Ramos (cell line): ENCODE data around the gene FNDC5.

ENCODE experiments used
- in situ Hi-C: fragments of 300-500 bp; cut with MboI; formaldehyde crosslinking; loops from one replicate; pipeline ENCODE4 v1.14.3; 2022; ENCODE audit warnings: low sequenced_read_pairs; ENCODE audit not compliant: unreplicated experiment

The FNDC5 gene

GRCh38 chr1:32886004-32886827 is 15.5 kb upstream of the FNDC5 start, which contains the start of gene HPCA:
HPCA (plus strand) TSS chr1:32886491; CDS start chr1:32888899, 2,408 bp downstream.
- in situ Hi-C loops = no loop called here

DNA sequence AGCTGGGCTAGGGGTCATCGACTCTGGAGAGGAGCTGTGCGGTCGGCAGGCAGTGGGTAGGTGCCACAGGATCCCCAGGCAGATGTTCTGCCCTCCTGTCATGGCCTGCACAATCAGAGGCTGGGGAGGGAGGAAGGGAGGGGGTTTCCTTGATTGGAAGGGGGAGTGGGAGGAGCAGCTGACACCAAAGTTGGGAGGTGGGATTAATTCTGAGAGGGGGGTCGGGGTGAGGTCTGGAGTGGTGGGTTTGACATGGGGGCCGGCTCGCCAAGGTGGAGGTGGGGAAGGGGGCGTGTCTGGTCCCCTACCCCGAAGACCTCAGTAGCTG is 14.9 kb upstream of the FNDC5 start:
- in situ Hi-C loops = no loop called here

DNA sequence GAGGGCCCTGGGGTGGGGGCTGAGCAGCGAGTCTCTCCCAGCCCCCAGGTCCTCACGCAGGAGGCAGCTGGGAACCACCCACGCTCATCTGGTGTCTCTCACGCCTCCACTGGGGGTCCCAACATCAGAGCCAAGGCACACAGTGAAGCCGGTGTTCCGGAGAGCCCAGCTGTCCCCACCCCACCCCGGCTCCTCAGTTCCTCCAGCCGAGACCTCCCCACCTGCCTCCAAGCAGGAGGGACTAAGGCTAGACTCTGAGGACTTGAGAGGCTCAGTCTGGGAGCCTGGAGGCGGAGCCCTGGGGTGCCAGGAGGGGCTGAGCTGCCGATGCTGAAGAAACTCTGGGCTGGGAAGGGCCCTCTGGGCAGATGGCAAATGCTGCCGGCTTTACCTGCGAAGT is 14.0 kb upstream of the FNDC5 start:
- in situ Hi-C loops = no loop called here

DNA sequence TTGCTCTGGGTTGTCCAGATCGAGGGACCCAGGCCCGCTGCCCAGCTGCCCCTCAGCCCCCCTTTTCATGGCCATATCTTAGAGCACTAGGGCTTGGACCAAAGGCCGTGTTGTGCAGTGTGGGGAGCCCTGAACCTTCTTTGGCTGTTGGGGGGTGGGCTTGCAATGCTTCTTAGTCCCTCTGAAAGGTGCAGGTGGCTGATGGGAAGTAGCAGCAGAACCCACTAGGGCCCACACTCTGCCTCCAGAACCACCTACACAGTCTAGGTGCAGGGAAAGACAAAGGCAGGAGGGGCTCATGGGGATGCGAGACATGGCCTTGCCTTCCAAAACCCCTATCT is 13.3 kb upstream of the FNDC5 start:
- in situ Hi-C loops = no loop called here

DNA sequence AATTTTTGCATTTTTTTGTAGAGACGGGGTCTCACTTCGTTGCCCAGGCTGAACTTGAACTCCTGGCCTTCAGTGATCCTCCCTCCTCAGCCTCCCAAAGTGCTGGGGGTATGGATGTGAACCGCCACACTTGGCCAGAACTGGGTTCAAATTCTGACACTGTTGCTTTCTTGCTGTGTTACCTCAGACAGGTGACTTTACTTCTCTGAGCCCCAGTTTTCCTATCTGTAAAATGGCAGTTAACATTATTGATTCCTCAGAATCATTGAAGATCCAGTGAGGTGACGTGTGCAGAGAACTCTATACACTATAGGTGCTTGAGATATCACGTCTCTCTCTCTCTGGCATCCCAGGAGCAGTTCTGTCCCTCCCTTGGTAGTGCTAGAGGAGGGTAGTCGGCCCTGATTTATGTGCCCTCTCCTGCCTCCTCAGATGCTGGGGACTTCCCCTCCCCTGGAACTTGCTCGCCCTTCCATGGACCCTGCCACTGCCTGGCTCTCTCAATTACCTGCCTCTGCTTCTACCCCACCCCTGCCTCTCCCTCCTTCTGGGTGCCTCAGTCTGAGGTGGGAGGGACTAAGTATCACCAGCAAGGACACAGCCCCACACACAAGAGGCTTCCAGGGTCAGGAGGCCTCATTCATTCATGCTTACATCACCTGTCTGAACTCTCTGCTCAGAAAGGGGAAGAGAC is 12.8 kb upstream of the FNDC5 start:
- in situ Hi-C loops = no loop called here

- in situ Hi-C loops = no loop called here
Observed at GRCh38 chr1:32881871-32882850, 11.4 kb upstream of the FNDC5 start.

GRCh38 chr1:32881291-32881690 is 10.6 kb upstream of the FNDC5 start:
- in situ Hi-C loops = no loop called here

GRCh38 chr1:32878637-32879041 is 7.9 kb upstream of the FNDC5 start:
- in situ Hi-C loops = loop anchor here (10.0 kb wide), 1 partner anchor 206 kb away; the partner anchor contains the start of gene AZIN2

DNA sequence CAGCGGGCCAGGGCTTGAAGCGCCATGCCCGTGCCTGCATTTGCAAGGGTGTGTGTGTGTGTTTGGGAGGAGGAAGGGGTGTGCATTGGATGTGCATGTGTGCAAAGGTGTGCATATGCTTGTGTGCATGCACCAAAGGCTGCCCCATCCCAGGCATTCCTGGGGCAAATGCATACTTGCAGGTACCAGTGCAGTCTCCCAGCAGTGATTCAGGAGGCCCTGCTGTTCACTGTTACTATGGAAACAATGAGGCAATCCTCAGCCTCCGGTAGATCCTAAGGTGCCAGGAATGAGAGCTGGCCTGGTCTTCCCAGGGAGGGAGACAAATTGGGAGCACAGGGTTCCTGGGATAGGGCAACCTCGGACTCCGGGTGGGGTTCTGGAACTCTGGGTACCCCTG is 7.5 kb upstream of the FNDC5 start:
- in situ Hi-C loops = loop anchor here (10.0 kb wide), 1 partner anchor 207 kb away; the partner anchor contains the start of gene AZIN2

DNA sequence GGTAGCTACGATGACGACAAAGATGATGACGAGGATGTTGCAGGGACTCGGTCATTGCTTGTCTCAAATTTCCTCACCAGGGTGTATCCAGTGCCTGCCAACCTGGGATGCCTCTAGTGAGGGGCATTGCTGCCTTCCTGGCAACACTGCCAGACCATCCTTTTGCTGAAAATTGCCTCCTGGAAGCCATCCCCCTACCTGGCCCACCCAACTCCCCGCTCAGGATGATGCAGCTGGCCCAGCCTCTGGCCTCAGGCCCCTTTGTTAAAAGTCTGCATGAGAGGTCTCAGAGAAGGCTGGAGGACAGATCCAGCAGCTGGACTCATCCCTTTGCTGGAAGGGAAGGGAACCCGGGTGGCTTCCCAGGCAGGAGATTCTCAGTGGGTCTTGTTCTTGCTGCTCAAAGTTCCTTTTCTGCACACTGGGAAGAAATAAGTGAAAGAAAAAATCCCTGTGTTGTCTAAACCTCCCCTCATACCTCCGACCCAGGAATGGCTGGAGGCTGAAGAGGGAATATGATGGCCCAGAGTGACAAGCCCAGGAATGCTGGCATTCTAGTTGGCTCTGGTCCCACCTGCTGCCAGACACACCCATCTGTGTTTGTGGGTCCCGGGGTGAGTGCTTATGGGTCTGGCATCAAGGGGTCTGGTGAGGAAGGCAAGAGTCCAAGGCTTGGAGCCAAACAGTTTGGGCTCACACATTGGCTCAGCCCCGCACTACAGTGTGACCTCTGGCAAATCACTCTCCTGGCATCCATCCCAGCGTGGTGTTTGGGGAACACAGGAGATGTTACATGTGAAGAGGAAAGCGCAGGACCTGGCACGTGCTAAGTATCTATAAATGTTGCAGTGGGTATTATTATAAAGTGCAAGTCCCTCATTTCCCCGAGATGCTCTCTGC is 6.7 kb upstream of the FNDC5 start:
- in situ Hi-C loops = loop anchor here (10.0 kb wide), 1 partner anchor 207 kb away; the partner anchor contains the start of gene AZIN2

DNA sequence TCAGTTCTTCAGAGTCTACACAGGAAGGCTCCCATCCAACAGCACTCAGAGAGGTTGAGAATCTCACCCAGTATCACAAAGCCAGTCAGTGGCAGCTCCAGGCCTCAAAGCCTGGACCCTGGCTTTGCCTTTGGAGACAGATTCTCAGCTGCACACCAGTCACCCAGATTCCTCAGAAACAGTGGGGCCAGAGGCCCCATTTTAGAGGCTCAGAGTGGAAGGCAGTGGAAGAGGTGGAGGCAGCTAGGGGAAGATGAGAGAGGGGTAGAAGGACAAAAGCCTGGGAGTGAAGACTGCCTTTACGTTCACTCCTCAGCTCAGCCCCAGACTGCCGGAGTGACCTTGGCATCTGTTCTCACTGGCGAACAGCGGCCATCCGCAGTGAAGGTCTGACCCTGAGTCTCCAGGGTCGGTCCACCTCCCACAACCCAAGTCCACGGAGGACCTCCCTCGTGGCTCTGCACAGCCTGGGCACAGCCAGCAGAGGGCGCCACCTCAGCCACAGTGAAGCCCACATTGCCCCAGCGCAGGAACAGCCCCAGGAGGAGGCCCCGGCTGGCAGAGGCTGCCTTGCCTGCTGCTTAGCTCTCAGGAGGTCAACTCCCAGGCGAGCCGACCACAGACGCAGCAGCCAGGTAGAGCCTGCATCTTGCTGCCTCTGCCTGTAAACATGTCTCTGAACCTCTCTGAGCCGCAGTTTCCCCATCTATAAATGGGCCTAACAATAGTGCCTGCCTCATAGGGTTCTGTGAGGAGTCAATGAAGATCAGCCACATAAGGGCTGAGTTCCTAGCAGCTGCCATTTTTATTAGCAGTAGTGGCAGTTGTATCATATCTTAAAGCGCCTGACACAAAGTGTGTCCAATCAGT is 5.9 kb upstream of the FNDC5 start:
- in situ Hi-C loops = loop anchor here (10.0 kb wide), 1 partner anchor 208 kb away; the partner anchor contains the start of gene AZIN2

- in situ Hi-C loops = loop anchor here (10.0 kb wide), 1 partner anchor 210 kb away; the partner anchor contains the start of gene AZIN2
Observed at GRCh38 chr1:32874860-32875752, 4.4 kb upstream of the FNDC5 start.

DNA sequence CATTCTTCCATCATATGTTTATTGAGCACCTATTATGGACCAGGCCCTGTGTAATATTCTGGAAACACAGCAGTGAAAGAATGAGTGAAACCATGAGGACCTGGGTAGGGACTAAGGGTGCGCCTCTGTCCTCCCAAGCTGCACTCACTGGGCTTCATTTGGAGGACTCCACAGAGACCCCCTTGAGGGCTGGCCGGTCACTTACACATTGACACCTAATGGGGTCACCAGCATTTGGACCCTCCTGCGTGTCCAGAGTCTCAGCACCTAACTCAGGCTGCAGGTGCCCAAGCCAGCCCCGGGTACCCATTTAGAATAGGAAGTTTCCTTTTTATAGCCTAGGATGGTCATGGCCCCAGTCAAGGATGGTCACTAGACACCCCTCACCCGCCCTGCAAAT is 2.8 kb upstream of the FNDC5 start:
- in situ Hi-C loops = loop anchor here (10.0 kb wide), 1 partner anchor 211 kb away; the partner anchor contains the start of gene AZIN2

DNA sequence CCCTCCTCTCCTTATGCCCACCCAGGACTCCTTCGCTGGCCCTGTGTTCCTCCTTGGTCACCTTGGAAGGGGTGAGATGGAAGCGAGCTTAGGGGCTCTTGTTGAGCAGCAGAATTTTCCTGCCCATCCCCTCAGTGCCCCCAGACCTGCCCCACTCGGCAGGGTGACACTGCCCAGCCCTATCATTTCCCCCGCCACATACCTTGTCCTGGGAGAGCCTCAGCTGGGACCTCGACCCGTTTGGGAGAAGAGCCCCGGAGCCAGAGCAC is 1.4 kb upstream of the FNDC5 start:
- in situ Hi-C loops = loop anchor here (10.0 kb wide), 1 partner anchor 213 kb away; the partner anchor contains the start of gene AZIN2

DNA sequence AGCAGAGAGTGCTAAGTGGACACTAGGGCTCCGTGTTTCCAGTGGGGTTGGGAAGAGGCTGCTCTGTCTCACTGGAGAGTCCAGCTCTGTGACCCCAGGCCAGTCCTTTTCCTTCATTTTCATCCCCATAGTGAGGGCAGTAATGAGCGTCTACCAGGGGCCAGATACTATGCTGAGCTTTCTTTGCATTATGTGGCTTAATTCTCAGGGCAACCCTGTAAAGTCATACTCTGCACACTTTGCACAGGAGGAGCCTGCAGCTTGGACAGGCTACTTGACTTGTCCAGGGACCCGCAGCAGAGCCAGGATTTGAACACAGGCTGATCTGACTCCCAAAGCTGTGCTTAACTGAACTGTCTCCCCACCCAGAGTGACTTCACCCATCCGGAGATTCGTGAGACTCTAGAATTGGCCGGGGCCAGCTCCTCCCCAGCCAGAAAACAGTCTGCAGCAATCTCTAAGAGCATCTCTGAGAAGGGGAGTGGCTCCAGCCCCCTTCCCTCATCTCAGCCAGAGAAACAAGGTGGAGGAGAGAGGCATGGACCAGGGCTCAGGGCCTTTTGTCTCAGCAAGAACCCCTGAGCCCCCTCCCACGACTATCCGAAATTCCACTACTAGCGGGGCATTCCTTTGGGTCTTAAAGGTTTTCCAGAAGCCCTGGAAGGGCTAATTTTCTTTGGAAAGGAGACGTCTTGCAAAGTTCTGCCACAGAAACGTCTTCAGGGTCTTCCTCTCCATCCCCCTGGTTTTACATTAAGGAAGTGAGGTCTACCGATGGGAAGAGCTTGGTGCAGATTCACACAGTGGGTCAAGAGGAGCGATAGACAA is 866 bp upstream of the FNDC5 start:
- in situ Hi-C loops = loop anchor here (10.0 kb wide), 1 partner anchor 213 kb away; the partner anchor contains the start of gene AZIN2

DNA sequence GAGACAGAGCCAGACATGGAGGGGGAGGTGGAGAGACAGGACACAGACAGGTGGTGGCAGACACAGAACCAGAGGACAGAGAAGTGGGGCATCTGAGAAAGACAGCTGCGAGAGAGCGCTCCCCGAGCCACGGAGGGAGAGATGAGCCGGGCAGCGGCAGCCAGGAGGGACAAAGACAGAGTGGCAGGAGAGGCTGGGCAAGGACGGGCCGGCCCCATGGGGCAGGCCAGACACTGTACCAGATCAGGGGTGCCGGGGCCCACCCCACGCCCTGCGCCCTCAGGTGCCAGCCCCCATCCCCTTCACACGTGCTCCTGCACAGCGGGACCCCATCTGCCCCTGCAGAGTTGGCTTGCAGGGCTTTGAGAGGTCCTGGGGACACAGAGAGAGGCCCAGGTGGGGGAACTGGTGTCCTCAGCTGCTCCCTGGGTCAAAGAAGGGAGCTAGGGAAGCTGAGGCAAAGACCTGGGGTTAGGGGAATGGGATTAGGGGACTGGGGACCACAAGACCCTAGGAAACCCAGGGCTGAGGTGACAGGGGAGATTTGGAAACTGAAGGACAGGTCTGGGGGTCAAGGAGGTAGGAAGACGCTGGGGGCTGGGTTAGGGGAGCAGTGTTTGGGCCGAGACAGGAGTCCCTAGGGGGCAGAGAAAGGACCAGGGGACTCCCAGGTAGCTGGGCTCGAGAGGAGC is 643 bp downstream of the FNDC5 start:
- in situ Hi-C loops = loop anchor here (10.0 kb wide), 1 partner anchor 215 kb away; the partner anchor contains the start of gene AZIN2
